ENCODE results near the gene TMEM107.

Gene TMEM107

DNA sequence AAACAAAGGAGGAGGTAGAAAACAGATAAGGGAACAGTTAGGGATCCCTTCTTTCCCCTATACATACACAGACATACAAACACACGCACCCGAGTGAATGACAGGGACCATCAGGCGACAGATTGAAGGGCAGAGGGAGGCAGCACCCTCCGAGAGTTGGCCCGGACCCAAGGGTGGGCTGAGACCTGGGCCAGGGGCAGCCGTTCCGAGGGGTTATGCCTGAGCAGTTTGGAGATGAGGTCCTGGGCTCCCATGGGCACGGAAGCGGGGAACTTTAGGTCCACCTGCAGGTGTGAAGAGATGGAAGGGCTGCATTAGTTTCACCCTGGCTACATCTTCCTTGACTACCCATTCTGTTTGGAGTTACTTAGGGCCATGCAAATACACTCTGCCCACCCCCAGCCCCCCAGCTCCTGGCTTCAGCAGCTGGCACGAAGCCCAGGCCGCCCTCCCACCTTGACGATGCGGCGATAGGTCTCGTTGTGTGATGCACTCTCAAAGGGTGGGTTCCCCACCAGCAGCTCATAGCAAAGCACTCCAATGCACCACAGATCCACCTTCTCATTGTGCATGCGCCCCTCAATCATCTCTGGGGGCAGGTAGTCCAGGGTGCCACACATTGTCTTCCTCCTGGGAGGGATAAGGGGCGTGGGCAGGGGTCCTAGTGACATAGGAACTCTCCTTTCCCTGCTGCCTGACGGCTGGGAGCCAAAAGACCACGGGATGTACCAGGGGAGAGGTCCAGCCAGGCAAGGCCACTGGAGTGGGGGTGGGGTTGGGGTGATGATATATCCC is 28.8 kb upstream of the TMEM107 start:
- no peak for DNase-seq (ENCODE audit: low read depth)
- no peak overlapping the region for H3K4me3 ChIP-seq (ENCODE audit: low read depth, low read length)
- TF ChIP-seq CTCF (IDR thresholded peaks at IDR 0.05; ENCODE audit: low read depth, low read length, missing control alignments) = no peak

GRCh38 chr17:8192070-8192815 is 16.1 kb upstream of the TMEM107 start:
- peak; percentile 83 for DNase-seq (ENCODE audit: low read depth)
- no peak for TF ChIP-seq CTCF (IDR thresholded peaks at IDR 0.05; ENCODE audit: low read depth, low read length, missing control alignments)
- peak overlapping the region; percentile 44 for H3K4me3 ChIP-seq (ENCODE audit: low read depth, low read length)

DNA sequence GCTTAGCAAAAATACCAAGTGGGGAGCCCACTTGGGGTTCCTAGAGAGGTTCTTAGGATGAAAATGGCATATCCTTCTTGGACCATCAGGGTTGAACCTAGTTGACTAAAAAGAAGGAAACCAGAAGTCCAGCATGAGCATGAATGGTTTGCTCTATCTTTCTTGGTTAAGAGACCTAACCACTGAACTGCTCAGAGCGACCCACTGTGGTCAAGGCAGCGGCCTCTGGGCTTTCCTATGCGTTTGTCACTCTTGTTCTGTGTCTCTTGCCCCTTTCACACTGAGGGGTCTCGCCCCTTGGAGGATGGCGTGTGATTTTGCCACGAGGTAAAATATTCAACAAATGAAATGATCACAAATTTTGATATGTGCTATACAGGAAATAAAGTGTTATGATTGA is 14.3 kb upstream of the TMEM107 start:
- DNase-seq (ENCODE audit: low read depth) = no peak
- no peak for TF ChIP-seq CTCF (IDR thresholded peaks at IDR 0.05; ENCODE audit: low read depth, low read length, missing control alignments)
- peak overlapping the region; percentile 41 for H3K4me3 ChIP-seq (ENCODE audit: low read depth, low read length)

GRCh38 chr17:8189711-8190477 is 13.7 kb upstream of the TMEM107 start, which contains the start of gene BORCS6:
Gene BORCS6, minus strand, starts transcription at chr17:8190180. Its CDS starts 40 bp downstream, at chr17:8190140.
- DNase-seq (ENCODE audit: low read depth) = peak; percentile 97
- peak within 1 kb of the TSS; percentile 84 for H3K4me3 ChIP-seq (ENCODE audit: low read depth, low read length)
- peak; percentile 6 for TF ChIP-seq CTCF (IDR thresholded peaks at IDR 0.05; ENCODE audit: low read depth, low read length, missing control alignments)

GRCh38 chr17:8189041-8189710 is 13.0 kb upstream of the TMEM107 start:
- TF ChIP-seq CTCF (IDR thresholded peaks at IDR 0.05; ENCODE audit: low read depth, low read length, missing control alignments) = no peak
- DNase-seq (ENCODE audit: low read depth) = no peak
- H3K4me3 ChIP-seq (ENCODE audit: low read depth, low read length) = peak overlapping the region; percentile 84

- TF ChIP-seq CTCF (IDR thresholded peaks at IDR 0.05; ENCODE audit: low read depth, low read length, missing control alignments) = no peak
- no peak for DNase-seq (ENCODE audit: low read depth)
- peak overlapping the region; percentile 84 for H3K4me3 ChIP-seq (ENCODE audit: low read depth, low read length)
Observed at GRCh38 chr17:8188263-8188839, 12.2 kb upstream of the TMEM107 start.
